ENCODE results near the gene MTARC2. TPM values are rescaled to one million over a fixed set of nuclear protein-coding genes. Genes with fewer than 3 reads are reported as not detected.

The MTARC2 gene
- total and polyA plus RNA-seq, 2 of the 13 experiments (the other 11 are each of a cell fraction or from before 2014, with no cell fraction given), result 8.5 to 10.1 TPM

DNA sequence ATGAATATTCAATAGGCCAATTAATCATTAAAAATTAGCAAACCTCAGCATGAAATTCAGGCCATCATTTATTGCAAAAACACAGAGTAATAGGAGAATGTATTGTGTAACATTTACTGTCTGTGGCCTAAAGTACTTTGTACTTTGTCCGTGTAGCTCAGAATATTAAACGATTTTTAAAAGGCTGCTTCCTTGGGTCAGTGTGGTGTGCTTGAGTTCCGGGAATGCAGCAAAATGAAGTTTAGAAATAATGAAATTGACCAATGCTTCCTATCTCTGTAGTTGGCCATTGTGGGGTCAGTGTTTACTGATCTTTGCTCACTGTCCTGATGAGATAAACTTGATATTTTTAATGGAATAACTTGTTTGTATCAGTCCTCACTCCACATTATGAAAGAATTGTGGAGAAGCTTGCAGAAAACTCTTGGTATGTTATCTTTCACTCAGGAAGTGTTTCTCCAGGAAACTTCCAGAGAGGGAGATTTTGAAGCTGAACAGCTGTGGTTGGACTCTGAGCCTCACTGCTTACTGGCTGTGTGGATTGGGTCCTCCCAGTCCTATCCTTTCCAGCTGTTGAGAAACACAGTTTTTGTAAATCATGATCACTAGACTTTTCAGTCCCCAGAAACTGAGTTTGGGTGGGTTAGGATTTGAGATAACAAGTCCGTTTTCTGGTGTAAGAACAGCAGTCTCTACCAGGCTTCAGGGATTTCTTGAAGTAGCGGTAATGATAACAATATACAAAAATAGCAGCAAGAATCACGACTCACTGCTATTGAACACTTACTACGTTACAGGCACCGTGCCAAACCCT, 19.4 kb downstream of the MTARC2 start (continued):
- TF ChIP-seq ZNF234 (CRISPR knock-in tag; conservative IDR thresholded peaks at IDR 0.05) (no peak), NR2F2 (IDR thresholded peaks at IDR 0.05; ENCODE audit: borderline replicate concordance, low read depth) (no peak; the same call in 1 of the 2 replicates), SOX6 (IDR thresholded peaks at IDR 0.05) (no peak), SOX6 (CRISPR knock-in tag; IDR thresholded peaks at IDR 0.05) (peak; percentile 52; the same call in 1 of the 2 replicates), HDAC2 (CRISPR knock-in tag; IDR thresholded peaks at IDR 0.05) (peak; percentile 38; the same call in 1 of the 2 replicates), RAD51 (IDR thresholded peaks at IDR 0.05; ENCODE audit: borderline replicate concordance) (no peak), ZNF263 (CRISPR knock-in tag; IDR thresholded peaks at IDR 0.05) (peak; percentile 25; the same call in 1 of the 2 replicates), POLR2AphosphoS5 (IDR thresholded peaks at IDR 0.05; ENCODE audit: low read depth, low read length) (0 out of 2 replicates have a peak, but pooled peaks have one; percentile 31)
- TF ChIP-seq, protein P1, sequence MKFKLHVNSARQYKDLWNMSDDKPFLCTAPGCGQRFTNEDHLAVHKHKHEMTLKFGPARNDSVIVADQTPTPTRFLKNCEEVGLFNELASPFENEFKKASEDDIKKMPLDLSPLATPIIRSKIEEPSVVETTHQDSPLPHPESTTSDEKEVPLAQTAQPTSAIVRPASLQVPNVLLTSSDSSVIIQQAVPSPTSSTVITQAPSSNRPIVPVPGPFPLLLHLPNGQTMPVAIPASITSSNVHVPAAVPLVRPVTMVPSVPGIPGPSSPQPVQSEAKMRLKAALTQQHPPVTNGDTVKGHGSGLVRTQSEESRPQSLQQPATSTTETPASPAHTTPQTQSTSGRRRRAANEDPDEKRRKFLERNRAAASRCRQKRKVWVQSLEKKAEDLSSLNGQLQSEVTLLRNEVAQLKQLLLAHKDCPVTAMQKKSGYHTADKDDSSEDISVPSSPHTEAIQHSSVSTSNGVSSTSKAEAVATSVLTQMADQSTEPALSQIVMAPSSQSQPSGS (CRISPR knock-in tag; IDR thresholded peaks at IDR 0.05), result 0 out of 2 replicates have a peak, but pooled peaks have one; percentile 12
- TF ChIP-seq, protein P2, sequence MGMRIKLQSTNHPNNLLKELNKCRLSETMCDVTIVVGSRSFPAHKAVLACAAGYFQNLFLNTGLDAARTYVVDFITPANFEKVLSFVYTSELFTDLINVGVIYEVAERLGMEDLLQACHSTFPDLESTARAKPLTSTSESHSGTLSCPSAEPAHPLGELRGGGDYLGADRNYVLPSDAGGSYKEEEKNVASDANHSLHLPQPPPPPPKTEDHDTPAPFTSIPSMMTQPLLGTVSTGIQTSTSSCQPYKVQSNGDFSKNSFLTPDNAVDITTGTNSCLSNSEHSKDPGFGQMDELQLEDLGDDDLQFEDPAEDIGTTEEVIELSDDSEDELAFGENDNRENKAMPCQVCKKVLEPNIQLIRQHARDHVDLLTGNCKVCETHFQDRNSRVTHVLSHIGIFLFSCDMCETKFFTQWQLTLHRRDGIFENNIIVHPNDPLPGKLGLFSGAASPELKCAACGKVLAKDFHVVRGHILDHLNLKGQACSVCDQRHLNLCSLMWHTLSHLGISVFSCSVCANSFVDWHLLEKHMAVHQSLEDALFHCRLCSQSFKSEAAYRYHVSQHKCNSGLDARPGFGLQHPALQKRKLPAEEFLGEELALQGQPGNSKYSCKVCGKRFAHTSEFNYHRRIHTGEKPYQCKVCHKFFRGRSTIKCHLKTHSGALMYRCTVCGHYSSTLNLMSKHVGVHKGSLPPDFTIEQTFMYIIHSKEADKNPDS (CRISPR knock-in tag; IDR thresholded peaks at IDR 0.05), result peak; percentile 90
- TF ChIP-seq, protein P3, sequence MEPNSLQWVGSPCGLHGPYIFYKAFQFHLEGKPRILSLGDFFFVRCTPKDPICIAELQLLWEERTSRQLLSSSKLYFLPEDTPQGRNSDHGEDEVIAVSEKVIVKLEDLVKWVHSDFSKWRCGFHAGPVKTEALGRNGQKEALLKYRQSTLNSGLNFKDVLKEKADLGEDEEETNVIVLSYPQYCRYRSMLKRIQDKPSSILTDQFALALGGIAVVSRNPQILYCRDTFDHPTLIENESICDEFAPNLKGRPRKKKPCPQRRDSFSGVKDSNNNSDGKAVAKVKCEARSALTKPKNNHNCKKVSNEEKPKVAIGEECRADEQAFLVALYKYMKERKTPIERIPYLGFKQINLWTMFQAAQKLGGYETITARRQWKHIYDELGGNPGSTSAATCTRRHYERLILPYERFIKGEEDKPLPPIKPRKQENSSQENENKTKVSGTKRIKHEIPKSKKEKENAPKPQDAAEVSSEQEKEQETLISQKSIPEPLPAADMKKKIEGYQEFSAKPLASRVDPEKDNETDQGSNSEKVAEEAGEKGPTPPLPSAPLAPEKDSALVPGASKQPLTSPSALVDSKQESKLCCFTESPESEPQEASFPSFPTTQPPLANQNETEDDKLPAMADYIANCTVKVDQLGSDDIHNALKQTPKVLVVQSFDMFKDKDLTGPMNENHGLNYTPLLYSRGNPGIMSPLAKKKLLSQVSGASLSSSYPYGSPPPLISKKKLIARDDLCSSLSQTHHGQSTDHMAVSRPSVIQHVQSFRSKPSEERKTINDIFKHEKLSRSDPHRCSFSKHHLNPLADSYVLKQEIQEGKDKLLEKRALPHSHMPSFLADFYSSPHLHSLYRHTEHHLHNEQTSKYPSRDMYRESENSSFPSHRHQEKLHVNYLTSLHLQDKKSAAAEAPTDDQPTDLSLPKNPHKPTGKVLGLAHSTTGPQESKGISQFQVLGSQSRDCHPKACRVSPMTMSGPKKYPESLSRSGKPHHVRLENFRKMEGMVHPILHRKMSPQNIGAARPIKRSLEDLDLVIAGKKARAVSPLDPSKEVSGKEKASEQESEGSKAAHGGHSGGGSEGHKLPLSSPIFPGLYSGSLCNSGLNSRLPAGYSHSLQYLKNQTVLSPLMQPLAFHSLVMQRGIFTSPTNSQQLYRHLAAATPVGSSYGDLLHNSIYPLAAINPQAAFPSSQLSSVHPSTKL (CRISPR knock-in tag; IDR thresholded peaks at IDR 0.05), result peak; percentile 86
- TF ChIP-seq, protein P4, sequence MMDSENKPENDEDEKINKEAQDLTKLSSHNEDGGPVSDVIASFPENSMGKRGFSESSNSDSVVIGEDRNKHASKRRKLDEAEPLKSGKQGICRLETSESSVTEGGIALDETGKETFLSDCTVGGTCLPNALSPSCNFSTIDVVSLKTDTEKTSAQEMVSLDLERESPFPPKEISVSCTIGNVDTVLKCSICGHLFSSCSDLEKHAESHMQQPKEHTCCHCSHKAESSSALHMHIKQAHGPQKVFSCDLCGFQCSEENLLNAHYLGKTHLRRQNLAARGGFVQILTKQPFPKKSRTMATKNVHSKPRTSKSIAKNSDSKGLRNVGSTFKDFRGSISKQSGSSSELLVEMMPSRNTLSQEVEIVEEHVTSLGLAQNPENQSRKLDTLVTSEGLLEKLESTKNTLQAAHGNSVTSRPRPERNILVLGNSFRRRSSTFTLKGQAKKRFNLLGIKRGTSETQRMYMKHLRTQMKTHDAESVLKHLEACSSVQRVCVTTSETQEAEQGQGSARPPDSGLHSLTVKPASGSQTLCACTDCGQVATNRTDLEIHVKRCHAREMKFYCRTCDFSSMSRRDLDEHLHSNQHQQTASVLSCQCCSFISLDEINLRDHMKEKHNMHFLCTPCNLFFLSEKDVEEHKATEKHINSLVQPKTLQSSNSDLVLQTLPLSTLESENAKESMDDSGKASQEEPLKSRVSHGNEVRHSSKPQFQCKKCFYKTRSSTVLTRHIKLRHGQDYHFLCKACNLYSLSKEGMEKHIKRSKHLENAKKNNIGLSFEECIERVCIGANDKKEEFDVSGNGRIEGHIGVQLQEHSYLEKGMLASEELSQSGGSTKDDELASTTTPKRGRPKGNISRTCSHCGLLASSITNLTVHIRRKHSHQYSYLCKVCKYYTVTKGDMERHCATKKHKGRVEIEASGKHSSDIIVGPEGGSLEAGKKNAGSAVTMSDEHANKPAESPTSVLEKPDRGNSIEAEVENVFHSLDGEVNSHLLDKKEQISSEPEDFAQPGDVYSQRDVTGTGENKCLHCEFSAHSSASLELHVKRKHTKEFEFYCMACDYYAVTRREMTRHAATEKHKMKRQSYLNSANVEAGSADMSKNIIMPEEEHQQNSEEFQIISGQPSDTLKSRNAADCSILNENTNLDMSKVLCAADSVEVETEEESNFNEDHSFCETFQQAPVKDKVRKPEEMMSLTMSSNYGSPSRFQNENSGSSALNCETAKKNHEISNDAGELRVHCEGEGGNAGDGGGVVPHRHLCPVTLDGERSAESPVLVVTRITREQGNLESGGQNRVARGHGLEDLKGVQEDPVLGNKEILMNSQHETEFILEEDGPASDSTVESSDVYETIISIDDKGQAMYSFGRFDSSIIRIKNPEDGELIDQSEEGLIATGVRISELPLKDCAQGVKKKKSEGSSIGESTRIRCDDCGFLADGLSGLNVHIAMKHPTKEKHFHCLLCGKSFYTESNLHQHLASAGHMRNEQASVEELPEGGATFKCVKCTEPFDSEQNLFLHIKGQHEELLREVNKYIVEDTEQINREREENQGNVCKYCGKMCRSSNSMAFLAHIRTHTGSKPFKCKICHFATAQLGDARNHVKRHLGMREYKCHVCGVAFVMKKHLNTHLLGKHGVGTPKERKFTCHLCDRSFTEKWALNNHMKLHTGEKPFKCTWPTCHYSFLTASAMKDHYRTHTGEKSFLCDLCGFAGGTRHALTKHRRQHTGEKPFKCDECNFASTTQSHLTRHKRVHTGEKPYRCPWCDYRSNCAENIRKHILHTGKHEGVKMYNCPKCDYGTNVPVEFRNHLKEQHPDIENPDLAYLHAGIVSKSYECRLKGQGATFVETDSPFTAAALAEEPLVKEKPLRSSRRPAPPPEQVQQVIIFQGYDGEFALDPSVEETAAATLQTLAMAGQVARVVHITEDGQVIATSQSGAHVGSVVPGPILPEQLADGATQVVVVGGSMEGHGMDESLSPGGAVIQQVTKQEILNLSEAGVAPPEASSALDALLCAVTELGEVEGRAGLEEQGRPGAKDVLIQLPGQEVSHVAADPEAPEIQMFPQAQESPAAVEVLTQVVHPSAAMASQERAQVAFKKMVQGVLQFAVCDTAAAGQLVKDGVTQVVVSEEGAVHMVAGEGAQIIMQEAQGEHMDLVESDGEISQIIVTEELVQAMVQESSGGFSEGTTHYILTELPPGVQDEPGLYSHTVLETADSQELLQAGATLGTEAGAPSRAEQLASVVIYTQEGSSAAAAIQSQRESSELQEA (CRISPR knock-in tag; IDR thresholded peaks at IDR 0.05; ENCODE audit: not compliant biosample characterization), result no peak

Data from HepG2 (cell line).